AG04449 (cell line): ENCODE results near the gene RAI1.
A peak's percentile ranks its signal among the peaks of the same experiment; 100 is the strongest.

Experiments used
- CTCF ChIA-PET: fragments of 350-600 bp; formaldehyde crosslinking; extraction: SDS; loops from one replicate; lab custom pipeline; 2021; ENCODE audit warnings: antibody characterized with exemption; lab: Yijun Ruan, JAX
- POLR2A ChIA-PET: fragments of 400-600, 350-600 bp; formaldehyde crosslinking; extraction: SDS; loops from one replicate; lab custom pipeline; 2020; ENCODE audit warnings: antibody characterized with exemption, inconsistent platforms; lab: Yijun Ruan, JAX
- DNase-seq: peaks from one replicate; pipeline ENCODE4 v3.0.0-alpha.2; 2010; ENCODE audit warnings: low read depth, low spot score
- H3K4me3 ChIP-seq: 2 replicates; pipeline ENCODE4 v1.5.1; 2011; ENCODE audit warnings: low read depth, mild to moderate bottlenecking, control low read depth, low read length
- TF ChIP-seq, protein P1 (sequence below): IDR thresholded peaks from one replicate; pipeline ENCODE4 v1.5.1; 2011; ENCODE audit warnings: mild to moderate bottlenecking, moderate library complexity, low read length, control low read depth, inconsistent platforms; ENCODE audit not compliant: insufficient read depth; ENCODE audit errors: missing control alignments

Gene RAI1

DNA sequence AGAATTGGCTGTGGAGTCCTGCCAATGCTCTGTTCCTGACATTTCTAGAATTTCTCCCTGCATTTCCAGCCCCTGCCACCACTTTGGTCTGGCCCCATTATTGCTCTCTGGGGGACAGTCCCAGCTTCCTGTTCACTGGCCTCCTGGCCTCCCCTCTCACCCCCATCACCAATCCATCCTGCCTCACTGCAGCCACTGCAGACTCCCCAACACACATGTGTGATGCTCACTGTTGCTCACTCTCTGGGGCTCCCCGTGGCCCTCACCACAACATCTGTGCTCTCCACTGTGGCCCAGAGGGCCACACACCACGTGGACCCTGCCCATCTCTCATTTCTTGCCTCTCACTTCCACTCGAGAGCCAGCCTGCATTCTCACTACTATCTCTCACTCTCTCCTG, 91.0 kb downstream of the RAI1 start:
- CTCF ChIA-PET = interaction anchor here (1.0 to 1.2 kb wide), 2 partner anchors 9 to 79 kb away, joined by 3 read pairs; no protein-coding TSS in a partner anchor
- H3K4me3 ChIP-seq = no peak overlapping the region
- TF ChIP-seq, protein P1, sequence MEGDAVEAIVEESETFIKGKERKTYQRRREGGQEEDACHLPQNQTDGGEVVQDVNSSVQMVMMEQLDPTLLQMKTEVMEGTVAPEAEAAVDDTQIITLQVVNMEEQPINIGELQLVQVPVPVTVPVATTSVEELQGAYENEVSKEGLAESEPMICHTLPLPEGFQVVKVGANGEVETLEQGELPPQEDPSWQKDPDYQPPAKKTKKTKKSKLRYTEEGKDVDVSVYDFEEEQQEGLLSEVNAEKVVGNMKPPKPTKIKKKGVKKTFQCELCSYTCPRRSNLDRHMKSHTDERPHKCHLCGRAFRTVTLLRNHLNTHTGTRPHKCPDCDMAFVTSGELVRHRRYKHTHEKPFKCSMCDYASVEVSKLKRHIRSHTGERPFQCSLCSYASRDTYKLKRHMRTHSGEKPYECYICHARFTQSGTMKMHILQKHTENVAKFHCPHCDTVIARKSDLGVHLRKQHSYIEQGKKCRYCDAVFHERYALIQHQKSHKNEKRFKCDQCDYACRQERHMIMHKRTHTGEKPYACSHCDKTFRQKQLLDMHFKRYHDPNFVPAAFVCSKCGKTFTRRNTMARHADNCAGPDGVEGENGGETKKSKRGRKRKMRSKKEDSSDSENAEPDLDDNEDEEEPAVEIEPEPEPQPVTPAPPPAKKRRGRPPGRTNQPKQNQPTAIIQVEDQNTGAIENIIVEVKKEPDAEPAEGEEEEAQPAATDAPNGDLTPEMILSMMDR = no peak
- POLR2A ChIA-PET = no interaction called here
- no peak for DNase-seq

DNA sequence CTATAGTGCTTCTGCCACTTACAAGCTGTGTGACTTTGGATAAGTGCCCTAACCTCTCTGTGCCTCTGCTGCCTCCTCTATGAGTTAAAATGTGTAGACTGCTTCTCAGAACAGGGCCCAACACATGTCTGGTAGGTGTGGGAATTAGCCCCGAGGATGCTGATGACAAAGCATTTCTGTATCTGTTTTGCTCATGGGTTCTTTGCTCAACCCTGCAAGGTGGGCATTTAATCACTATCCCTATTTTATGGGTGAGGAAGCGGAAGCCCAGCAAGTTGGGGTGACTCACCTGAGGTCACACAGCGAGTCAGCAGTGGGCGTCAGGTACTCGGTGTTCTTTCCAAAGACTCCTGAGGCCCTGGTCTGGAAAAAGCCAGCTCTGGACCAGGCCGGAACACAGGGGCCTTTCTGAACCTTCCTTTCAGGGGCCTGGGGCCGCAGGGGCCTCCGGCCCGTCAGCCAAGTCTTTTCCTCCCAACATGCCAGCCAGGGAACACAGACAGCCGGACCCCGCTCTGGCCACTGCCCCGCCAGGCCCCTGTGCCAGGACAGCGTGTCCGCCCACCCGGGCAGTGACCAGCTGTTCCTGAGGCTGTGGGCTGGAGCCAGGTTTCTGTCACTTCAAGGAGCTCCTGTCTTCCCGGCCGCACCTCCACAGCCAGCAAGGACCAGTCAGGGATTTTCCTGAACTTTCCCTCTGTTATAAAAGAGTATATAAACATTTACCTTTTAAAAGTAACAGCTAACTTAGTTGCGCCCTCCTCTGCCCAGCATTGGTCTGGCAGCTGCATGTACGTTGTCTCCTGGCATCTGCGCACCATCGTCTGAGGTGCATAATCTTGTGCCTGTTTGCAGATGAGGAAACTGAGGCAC, 93.0 kb downstream of the RAI1 start:
- CTCF ChIA-PET = interaction anchor here (1.4 to 2.5 kb wide), 4 partner anchors 13 to 94 kb away, joined by 4 to 7 read pairs (median 6); no protein-coding TSS in a partner anchor
- TF ChIP-seq, protein P1 = peak; percentile 19
- no peak for DNase-seq
- no peak overlapping the region for H3K4me3 ChIP-seq
- POLR2A ChIA-PET = no interaction called here

DNA sequence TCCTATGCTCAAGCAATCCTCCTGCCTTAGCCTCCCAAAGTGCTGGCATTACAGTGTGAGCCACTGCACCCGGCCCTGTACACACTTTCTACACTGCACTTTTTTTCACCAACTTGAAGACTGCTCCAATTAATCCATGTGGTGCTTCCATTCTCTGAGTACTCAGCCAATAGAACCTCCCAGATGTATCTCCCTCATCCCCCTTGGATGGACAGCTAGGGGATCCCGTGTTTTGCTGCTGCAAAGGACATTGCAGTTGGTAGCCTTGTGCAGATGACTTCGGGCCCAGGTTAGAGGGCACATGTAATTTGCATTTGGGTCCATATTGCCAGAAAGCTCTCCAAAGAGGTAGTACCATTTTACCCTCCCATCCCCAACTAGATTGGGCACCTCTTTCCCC, 95.6 kb downstream of the RAI1 start:
- POLR2A ChIA-PET = no interaction called here
- CTCF ChIA-PET = interaction anchor here (0.7 to 1.6 kb wide), 4 partner anchors 9 to 95 kb away, joined by 3 read pairs; no protein-coding TSS in a partner anchor
- TF ChIP-seq, protein P1 = no peak
- DNase-seq = no peak
- no peak overlapping the region for H3K4me3 ChIP-seq

DNA sequence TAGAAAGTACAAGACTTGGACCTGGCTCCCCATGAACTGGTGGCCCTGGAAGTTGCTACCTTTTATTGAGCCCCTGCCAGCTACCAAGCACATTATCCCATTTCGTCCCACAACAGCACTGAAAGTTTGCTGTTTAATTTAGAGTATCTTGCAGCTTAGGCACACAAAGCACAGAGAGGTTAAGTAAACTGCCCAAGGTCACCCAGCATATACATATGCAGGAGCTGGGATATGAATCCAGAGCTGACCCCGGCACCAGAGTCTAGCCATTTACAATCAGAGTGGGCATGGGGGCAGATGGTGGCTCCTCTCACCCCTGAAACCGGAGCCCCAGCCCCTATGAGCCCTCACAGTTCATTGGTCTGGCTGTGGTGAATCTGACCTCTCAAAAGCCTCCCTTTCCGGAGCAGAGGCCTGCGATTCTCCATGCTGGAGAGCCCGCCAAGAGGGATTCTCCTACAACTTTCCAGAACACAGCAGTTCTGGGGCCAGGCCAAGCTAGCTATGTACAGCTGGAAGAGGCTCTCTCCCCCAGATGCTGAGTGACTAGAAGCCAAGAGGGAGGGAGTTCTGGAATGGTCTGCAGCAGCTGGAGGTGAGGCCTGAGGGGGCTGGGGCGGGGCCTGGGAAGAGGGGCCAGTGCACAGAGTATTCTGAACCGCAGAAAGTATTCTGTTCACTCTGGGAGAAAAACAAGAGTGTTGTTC, 97.2 kb downstream of the RAI1 start:
- ChIA-PET CTCF (interaction anchor here (1.2 to 1.6 kb wide), 3 partner anchors 34 to 96 kb away, joined by 3 to 4 read pairs (median 3); no protein-coding TSS in a partner anchor), POLR2A (no interaction called here)
- TF ChIP-seq, protein P1 = no peak
- H3K4me3 ChIP-seq = no peak overlapping the region
- DNase-seq = no peak

DNA sequence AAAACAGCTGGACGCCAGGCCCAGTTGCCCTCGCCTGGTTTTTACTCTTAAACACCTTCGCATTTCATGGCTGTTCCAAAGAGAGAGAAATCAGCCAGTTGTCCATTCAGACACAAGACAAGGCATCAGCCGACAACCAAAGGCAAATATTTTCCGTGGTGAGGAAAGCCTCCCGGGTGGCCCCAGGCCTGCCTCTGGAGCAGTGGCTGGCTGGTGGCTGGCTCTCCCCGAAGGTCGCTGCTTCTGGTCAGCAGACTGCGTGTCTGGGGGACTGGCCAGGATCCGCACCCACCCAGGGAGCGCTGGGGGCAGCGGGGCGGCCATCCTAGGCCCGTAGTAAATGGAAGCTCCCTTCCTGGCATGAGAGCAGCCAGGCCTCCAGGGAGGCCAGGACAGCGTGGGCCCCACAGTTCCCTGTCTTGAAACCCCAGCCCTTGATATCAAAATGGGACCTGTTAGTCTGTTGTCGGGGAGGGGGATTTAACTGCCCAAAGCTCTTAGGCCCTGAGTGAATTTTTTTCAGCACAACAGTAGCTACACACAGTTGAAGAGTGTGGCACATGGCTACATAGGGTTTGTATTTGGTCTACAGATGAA, 97.9 kb downstream of the RAI1 start:
- TF ChIP-seq, protein P1 = no peak
- no peak for DNase-seq
- ChIA-PET CTCF (interaction anchor here (1.2 to 1.6 kb wide), 3 partner anchors 33 to 97 kb away, joined by 3 to 4 read pairs (median 3); no protein-coding TSS in a partner anchor), POLR2A (no interaction called here)
- H3K4me3 ChIP-seq = no peak overlapping the region
